Loucy (cell line): Measurements from ENCODE around the gene FAM83F.
A peak's percentile ranks its signal among the peaks of the same experiment; 100 is the strongest.

Experiments used
- H2AFZ ChIP-seq: fragments of 200-600 bp; sonication (generic); 2 replicates; pipeline ENCODE4 v1.6.0; 2016; ENCODE audit warnings: antibody characterized with exemption, mild to moderate bottlenecking, low read length, moderate library complexity
- H3F3A ChIP-seq: fragments of 200-600 bp; 2 replicates; pipeline ENCODE4 v1.6.0; 2016; ENCODE audit warnings: antibody characterized with exemption, low read depth, mild to moderate bottlenecking
- H3K27me3 ChIP-seq: fragments of 200-600 bp; sonication (generic); 2 replicates; pipeline ENCODE4 v1.6.1; 2014; ENCODE audit warnings: low read length, mild to moderate bottlenecking; ENCODE audit not compliant: insufficient read depth, poor library complexity, severe bottlenecking
- H3K36me3 ChIP-seq: fragments of 200-600 bp; sonication (generic); 2 replicates; pipeline ENCODE4 v1.6.1; 2016; ENCODE audit warnings: low read length; ENCODE audit not compliant: insufficient read depth
- H3K4me1 ChIP-seq: fragments of 200-600 bp; sonication (generic); 2 replicates; pipeline ENCODE4 v1.5.1; 2014; ENCODE audit warnings: low read length, mild to moderate bottlenecking; ENCODE audit not compliant: insufficient read depth, poor library complexity, severe bottlenecking
- H3K4me2 ChIP-seq: fragments of 200-600 bp; sonication (generic); 2 replicates; pipeline ENCODE4 v1.6.0; 2014; ENCODE audit warnings: antibody characterized with exemption, low read length, low read depth, mild to moderate bottlenecking; ENCODE audit not compliant: poor library complexity, severe bottlenecking
- H3K4me3 ChIP-seq: fragments of 200-600 bp; sonication (generic); 2 replicates; pipeline ENCODE4 v1.5.1; 2014; ENCODE audit warnings: low read length, mild to moderate bottlenecking, mixed read lengths; ENCODE audit not compliant: poor library complexity, severe bottlenecking
- H3K79me2 ChIP-seq: fragments of 200-600 bp; sonication (generic); 2 replicates; pipeline ENCODE4 v1.6.1; 2014; ENCODE audit warnings: low read length; ENCODE audit not compliant: insufficient read depth
- H3K9ac ChIP-seq: fragments of 200-600 bp; sonication (generic); 2 replicates; pipeline ENCODE4 v1.6.0; 2014; ENCODE audit warnings: mild to moderate bottlenecking, low read depth, low read length, moderate library complexity; ENCODE audit not compliant: poor library complexity, severe bottlenecking
- H3K9me2 ChIP-seq: fragments of 200-600 bp; sonication (generic); replicated peaks from 2 replicates; pipeline ENCODE4 v1.6.1; 2016; ENCODE audit warnings: low read depth, low read length, mixed read lengths
- H3K9me3 ChIP-seq: fragments of 200-600 bp; sonication (generic); 2 replicates; pipeline ENCODE4 v1.6.1; 2014; ENCODE audit warnings: mild to moderate bottlenecking, antibody characterized with exemption, low read length, low read depth; ENCODE audit not compliant: insufficient read depth
- H4K20me1 ChIP-seq: fragments of 200-600 bp; sonication (generic); 2 replicates; pipeline ENCODE4 v1.6.0; 2014; ENCODE audit warnings: antibody characterized with exemption, low read length, mild to moderate bottlenecking; ENCODE audit not compliant: insufficient read depth, poor library complexity, severe bottlenecking
- EZH2phosphoT487 ChIP-seq: fragments of 200-600 bp; IDR thresholded peaks from 2 replicates; pipeline ENCODE4 v1.6.1; 2018; ENCODE audit warnings: antibody characterized with exemption, mild to moderate bottlenecking, moderate library complexity, borderline replicate concordance
- TF ChIP-seq, protein P1 (sequence below): fragments of 200-600 bp; sonication (generic); conservative IDR thresholded peaks from 2 replicates; pipeline ENCODE4 v1.5.1; 2014; ENCODE audit warnings: mild to moderate bottlenecking, antibody characterized with exemption, low read length

The FAM83F gene

DNA sequence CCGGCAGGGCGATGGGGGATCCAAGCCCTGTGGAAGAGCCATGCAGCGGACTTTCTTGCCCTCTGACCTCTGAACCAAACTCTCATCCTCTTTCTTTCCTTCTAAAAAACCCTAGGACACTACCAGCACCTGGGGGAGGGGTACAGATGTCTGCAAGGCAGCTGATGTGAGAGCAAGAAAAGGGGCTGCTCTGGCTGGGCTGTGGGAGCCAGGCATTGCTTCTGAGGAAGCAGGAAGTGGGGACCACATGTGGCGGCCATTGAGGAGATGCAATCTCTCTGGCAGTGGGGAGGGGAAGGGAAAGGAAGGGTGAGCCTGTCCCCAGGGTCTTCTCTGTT, 36.0 kb downstream of the FAM83F start:
- Histone ChIP-seq H3K79me2 (no peaks in the 10 kb centered on the region), H3K4me3 (no peak overlapping the region), H3K4me2 (peak overlapping the region; percentile 29), H2AFZ (peak overlapping the region; percentile 65), H3K27me3 (no peaks in the 10 kb centered on the region), H4K20me1 (no peaks in the 10 kb centered on the region), H3K9me2 (no peaks in the 10 kb centered on the region), H3F3A (no peaks in the 10 kb centered on the region), H3K9me3 (no peaks in the 10 kb centered on the region), H3K9ac (peak overlapping the region; percentile 47), H3K36me3 (no peaks in the 10 kb centered on the region), H3K4me1 (peaks cover 21% of the 10 kb centered on the region)
- TF ChIP-seq, protein P1, sequence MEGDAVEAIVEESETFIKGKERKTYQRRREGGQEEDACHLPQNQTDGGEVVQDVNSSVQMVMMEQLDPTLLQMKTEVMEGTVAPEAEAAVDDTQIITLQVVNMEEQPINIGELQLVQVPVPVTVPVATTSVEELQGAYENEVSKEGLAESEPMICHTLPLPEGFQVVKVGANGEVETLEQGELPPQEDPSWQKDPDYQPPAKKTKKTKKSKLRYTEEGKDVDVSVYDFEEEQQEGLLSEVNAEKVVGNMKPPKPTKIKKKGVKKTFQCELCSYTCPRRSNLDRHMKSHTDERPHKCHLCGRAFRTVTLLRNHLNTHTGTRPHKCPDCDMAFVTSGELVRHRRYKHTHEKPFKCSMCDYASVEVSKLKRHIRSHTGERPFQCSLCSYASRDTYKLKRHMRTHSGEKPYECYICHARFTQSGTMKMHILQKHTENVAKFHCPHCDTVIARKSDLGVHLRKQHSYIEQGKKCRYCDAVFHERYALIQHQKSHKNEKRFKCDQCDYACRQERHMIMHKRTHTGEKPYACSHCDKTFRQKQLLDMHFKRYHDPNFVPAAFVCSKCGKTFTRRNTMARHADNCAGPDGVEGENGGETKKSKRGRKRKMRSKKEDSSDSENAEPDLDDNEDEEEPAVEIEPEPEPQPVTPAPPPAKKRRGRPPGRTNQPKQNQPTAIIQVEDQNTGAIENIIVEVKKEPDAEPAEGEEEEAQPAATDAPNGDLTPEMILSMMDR = no peak
- TF ChIP-seq EZH2phosphoT487 = no peak

DNA sequence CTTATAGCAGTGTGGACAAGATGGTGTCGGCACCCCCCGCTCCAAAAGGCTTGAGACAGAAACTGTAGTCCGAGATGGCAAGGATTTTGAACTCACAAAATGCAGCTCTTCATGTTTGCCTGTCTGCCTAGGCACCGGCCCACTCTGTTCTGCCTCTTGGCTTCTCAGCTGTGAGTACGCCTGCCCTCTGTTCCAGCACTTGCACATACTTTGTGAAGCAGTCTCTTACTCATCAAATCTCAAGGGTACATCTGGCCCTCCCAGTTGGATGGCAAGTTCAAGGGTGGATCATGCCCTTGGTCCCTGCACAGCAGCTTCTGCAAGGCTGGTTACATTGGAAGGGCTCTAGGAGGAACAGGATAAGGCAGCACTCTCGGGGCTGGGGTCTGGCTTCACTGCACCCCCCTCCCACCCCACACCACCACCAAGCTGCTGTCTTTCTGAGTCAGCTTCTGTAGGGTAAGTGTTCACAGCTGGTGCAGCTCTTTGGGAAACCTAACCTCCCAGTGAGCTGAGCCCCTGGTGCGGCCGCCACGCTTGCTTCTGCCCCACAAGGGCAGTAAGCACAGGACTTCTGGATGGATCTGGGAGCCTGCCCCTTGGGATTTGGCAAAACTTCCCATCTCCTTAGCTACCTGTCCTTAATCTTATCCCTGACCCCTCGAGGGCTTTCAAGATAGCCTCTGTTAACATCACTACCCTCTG, 37.2 kb downstream of the FAM83F start:
- Histone ChIP-seq H3K9me3 (no peaks in the 10 kb centered on the region), H3K4me2 (peak overlapping the region; percentile 29), H2AFZ (no peak overlapping the region), H3K4me1 (peaks cover 21% of the 10 kb centered on the region), H3K9me2 (no peaks in the 10 kb centered on the region), H3K9ac (peak overlapping the region; percentile 47), H3K79me2 (no peaks in the 10 kb centered on the region), H4K20me1 (no peaks in the 10 kb centered on the region), H3F3A (no peaks in the 10 kb centered on the region), H3K4me3 (no peak overlapping the region), H3K36me3 (no peaks in the 10 kb centered on the region), H3K27me3 (no peaks in the 10 kb centered on the region)
- TF ChIP-seq, protein P1 = no peak
- TF ChIP-seq EZH2phosphoT487 = no peak

DNA sequence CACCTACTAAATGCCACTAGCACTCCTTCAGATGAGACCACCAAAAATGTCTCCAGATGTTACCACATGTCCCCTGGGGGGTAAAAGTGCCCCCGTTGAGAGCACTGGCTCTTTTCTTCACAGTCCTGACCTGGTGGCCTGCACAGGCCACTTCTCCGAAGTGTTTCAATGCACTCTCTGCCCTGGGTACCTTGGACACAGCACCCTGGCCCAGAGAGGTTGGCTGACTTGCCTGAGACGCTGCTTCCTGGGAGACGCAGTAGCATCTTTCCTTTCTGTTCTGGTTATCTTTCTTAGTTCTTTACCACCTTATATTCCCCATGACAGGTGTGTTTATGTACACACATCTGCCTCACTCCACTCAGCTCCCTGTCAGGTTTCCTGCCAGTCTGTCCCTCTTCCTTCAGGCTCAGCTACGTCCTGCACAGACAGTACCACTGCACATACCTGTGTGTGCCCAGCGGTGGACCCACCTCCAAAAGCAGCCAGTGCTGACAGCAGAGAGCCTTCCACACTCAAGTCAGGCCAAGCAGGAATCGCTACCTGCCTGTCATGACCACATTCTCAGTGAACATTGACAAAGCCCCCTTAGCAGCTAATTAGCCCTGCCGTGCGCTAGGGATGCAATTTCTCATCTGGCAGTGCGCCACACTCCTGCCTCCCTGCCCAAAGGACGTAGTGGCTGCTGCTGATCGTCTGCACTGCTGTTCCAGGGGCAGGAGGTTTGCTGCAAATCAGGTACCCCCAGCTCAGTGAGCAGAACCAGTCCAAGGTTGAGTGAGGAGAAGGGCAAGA, 39.0 kb downstream of the FAM83F start:
- H3K4me1 ChIP-seq = peaks cover 26% of the 10 kb centered on the region
- H3F3A ChIP-seq = no peaks in the 10 kb centered on the region
- no peaks in the 10 kb centered on the region for H3K36me3 ChIP-seq
- H3K79me2 ChIP-seq = no peaks in the 10 kb centered on the region
- H2AFZ ChIP-seq = no peak overlapping the region
- no peak for TF ChIP-seq EZH2phosphoT487
- TF ChIP-seq, protein P1 = no peak
- H3K4me3 ChIP-seq = no peak overlapping the region
- H3K27me3 ChIP-seq = no peaks in the 10 kb centered on the region
- no peaks in the 10 kb centered on the region for H3K9me2 ChIP-seq
- H4K20me1 ChIP-seq = no peaks in the 10 kb centered on the region
- H3K4me2 ChIP-seq = no peak overlapping the region
- no peak overlapping the region for H3K9ac ChIP-seq
- H3K9me3 ChIP-seq = no peaks in the 10 kb centered on the region
